A172 (cell line): ENCODE results near the gene RNF213. TPM values are rescaled to one million over a fixed set of nuclear protein-coding genes. Genes with fewer than 3 reads are reported as not detected.
A peak's percentile ranks its signal among the peaks of the same experiment; 100 is the strongest.

ENCODE experiments used
- DNase-seq: peaks from one replicate; pipeline ENCODE4 v3.0.0-alpha.2; 2015; ENCODE audit warnings: low spot score
- total RNA-seq: library from RNA; depleted of rRNA; stranded (reverse); fragments of >200 nt; shearing (Covaris generic); gene quantifications from 2 replicates; pipeline ENCODE4 v1.2.3, GENCODE V29; 2014

The RNF213 gene
- total RNA-seq, 1 experiment from 2014 or later = 66.2 TPM

- no peak for DNase-seq
Measured at GRCh38 chr17:80415626-80416137, 155.0 kb downstream of the RNF213 start.

GRCh38 chr17:80416260-80416939, 155.7 kb downstream of the RNF213 start:
- no peak for DNase-seq

GRCh38 chr17:80416940-80417293, 156.3 kb downstream of the RNF213 start:
- no peak for DNase-seq

- no peak for DNase-seq
Measured at GRCh38 chr17:80418589-80418988, 157.9 kb downstream of the RNF213 start.

GRCh38 chr17:80419255-80419654, 158.6 kb downstream of the RNF213 start:
- no peak for DNase-seq

- no peak for DNase-seq
Measured at GRCh38 chr17:80421381-80422090, 160.9 kb downstream of the RNF213 start.

- no peak for DNase-seq
Measured at GRCh38 chr17:80422276-80422675, 161.6 kb downstream of the RNF213 start.

GRCh38 chr17:80422981-80423380, 162.3 kb downstream of the RNF213 start:
- DNase-seq = no peak

- no peak for DNase-seq
Measured at GRCh38 chr17:80423536-80424225, 163.0 kb downstream of the RNF213 start.

GRCh38 chr17:80424261-80424660, 163.6 kb downstream of the RNF213 start:
- no peak for DNase-seq

- no peak for DNase-seq
Measured at GRCh38 chr17:80424878-80425765, 164.5 kb downstream of the RNF213 start.

GRCh38 chr17:80425835-80426426, 165.3 kb downstream of the RNF213 start:
- DNase-seq = no peak

GRCh38 chr17:80426671-80427326, 166.1 kb downstream of the RNF213 start:
- DNase-seq = peak; percentile 60

GRCh38 chr17:80427366-80428282, 167.0 kb downstream of the RNF213 start:
- DNase-seq = no peak

GRCh38 chr17:80428363-80428762, 167.7 kb downstream of the RNF213 start:
- no peak for DNase-seq

GRCh38 chr17:80428796-80429195, 168.1 kb downstream of the RNF213 start:
- DNase-seq = no peak

GRCh38 chr17:80429356-80430275, 169.0 kb downstream of the RNF213 start:
- no peak for DNase-seq

- no peak for DNase-seq
Measured at GRCh38 chr17:80430446-80431245, 170.0 kb downstream of the RNF213 start.
